ENCODE data around the gene APOC3.

Gene APOC3

DNA sequence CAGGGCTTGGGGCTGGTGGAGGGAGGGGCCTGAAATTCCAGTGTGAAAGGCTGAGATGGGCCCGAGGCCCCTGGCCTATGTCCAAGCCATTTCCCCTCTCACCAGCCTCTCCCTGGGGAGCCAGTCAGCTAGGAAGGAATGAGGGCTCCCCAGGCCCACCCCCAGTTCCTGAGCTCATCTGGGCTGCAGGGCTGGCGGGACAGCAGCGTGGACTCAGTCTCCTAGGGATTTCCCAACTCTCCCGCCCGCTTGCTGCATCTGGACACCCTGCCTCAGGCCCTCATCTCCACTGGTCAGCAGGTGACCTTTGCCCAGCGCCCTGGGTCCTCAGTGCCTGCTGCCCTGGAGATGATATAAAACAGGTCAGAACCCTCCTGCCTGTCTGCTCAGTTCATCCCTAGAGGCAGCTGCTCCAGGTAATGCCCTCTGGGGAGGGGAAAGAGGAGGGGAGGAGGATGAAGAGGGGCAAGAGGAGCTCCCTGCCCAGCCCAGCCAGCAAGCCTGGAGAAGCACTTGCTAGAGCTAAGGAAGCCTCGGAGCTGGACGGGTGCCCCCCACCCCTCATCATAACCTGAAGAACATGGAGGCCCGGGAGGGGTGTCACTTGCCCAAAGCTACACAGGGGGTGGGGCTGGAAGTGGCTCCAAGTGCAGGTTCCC is at the start of gene APOC3:
TSS of gene APOC3 (plus strand) at position 383 of the 659 bp plus-strand sequence. CDS start 676 bp downstream, outside the sequence.
- Mint-ChIP-seq H3K36me3 (ENCODE audit: low read depth) (no peaks in the 10 kb centered on the region), H3K9me3 (no peaks in the 10 kb centered on the region), H3K27me3 (ENCODE audit: low read depth, poor library complexity) (peaks cover 14% of the 10 kb centered on the region), H3K4me3 (no peak within 1 kb of the TSS), H3K4me1 (peaks cover 33% of the 10 kb centered on the region), H3K27ac (no peak within 1 kb of the TSS)
- DNase-seq = no peak
- TF ChIP-seq, protein P1, sequence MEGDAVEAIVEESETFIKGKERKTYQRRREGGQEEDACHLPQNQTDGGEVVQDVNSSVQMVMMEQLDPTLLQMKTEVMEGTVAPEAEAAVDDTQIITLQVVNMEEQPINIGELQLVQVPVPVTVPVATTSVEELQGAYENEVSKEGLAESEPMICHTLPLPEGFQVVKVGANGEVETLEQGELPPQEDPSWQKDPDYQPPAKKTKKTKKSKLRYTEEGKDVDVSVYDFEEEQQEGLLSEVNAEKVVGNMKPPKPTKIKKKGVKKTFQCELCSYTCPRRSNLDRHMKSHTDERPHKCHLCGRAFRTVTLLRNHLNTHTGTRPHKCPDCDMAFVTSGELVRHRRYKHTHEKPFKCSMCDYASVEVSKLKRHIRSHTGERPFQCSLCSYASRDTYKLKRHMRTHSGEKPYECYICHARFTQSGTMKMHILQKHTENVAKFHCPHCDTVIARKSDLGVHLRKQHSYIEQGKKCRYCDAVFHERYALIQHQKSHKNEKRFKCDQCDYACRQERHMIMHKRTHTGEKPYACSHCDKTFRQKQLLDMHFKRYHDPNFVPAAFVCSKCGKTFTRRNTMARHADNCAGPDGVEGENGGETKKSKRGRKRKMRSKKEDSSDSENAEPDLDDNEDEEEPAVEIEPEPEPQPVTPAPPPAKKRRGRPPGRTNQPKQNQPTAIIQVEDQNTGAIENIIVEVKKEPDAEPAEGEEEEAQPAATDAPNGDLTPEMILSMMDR (IDR thresholded peaks at IDR 0.05) = no peak

DNA sequence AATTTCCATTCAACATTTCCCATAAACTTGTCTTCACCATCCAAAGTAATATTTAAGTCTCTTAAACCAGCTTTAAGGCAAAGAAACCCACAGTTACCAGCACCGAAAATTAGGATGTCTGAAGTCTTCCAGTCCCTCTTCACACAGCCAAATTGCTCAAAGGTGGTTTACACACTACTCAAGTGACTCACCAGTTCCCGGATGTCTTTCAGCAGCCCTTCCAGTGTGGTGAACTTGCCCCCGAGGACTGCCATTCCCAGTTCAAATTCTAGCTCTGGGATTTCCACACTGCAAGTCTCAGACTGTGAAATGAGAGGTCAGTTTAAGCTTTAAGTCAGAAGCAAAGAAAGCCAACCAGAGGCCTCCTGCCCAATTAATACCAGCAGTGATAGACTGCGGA is 47.0 kb upstream of the APOC3 start:
- Mint-ChIP-seq H3K27ac (no peak overlapping the region), H3K9me3 (no peaks in the 10 kb centered on the region), H3K4me1 (peaks cover 13% of the 10 kb centered on the region), H3K27me3 (ENCODE audit: low read depth, poor library complexity) (peaks cover 2% of the 10 kb centered on the region), H3K4me3 (no peak overlapping the region), H3K36me3 (ENCODE audit: low read depth) (peaks cover 78% of the 10 kb centered on the region)
- TF ChIP-seq, protein P1 (IDR thresholded peaks at IDR 0.05) = no peak
- no peak for DNase-seq

DNA sequence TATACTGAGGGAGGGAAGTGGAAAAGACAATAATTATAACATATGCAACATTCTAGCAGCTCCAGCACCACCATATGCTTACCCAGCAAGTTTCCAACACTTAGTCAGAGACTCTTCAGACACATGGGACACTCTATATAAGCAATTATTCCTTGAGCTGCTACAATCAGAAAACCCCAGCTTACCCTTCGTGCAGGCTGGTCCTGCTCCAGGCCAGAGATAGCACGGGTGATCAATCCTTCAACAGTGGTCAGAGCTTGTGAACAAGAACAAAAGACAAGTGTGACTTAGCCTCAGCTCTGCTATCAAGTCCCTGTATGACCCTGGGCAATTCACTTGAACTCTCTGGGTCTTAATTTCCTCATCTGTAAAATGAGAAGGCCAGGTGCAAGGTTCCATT is 43.4 kb upstream of the APOC3 start:
- Mint-ChIP-seq H3K27ac (no peak overlapping the region), H3K27me3 (ENCODE audit: low read depth, poor library complexity) (peaks cover 21% of the 10 kb centered on the region), H3K4me3 (peak overlapping the region; percentile 95), H3K9me3 (no peaks in the 10 kb centered on the region), H3K4me1 (peaks cover 25% of the 10 kb centered on the region), H3K36me3 (ENCODE audit: low read depth) (peaks cover 49% of the 10 kb centered on the region)
- TF ChIP-seq, protein P1 (IDR thresholded peaks at IDR 0.05) = no peak
- no peak for DNase-seq

DNA sequence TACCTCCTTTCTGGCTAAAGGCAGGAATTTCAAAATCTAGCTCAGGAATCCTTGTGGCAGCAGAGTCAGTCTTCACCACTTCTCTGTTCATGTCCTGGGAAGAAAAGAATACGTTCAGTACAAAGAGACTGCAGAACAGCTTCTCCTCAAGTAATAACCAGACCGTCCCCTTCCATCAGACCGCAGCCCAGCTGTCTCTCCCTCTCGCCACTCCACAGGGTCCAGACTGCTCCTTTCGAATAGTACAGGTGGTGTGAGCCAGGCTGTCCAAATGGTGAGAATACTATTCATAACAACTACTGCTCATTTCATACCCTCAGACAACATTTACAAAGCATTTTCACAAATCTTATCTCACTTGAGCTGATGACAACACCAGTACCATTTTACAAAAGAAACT is 42.7 kb upstream of the APOC3 start:
- peaks cover 25% of the 10 kb centered on the region for H3K27me3 Mint-ChIP-seq (ENCODE audit: low read depth, poor library complexity)
- DNase-seq = no peak
- H3K9me3 Mint-ChIP-seq = no peaks in the 10 kb centered on the region
- peaks cover 25% of the 10 kb centered on the region for H3K4me1 Mint-ChIP-seq
- peaks cover 43% of the 10 kb centered on the region for H3K36me3 Mint-ChIP-seq (ENCODE audit: low read depth)
- H3K4me3 Mint-ChIP-seq = peak overlapping the region; percentile 95
- TF ChIP-seq, protein P1 (IDR thresholded peaks at IDR 0.05) = no peak
- no peak overlapping the region for H3K27ac Mint-ChIP-seq

DNA sequence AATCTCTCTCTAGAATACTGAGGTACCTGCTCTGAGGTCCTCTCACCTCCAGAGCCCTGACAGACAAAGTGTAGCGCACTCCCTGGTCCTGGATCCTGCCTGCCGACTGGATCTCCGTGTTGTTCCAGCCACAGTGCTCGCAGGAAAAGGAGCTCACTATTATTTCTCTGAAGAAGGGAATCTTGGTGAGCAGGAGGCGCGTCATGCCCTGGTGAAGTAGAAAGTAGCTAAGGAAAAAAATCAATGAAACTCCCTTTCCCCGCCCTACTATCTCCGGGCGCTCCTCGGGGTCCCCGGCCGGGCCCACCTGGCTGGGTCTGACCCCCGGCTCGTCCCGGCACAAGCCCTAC is 42.3 kb upstream of the APOC3 start:
- Mint-ChIP-seq H3K4me1 (peaks cover 27% of the 10 kb centered on the region), H3K4me3 (peak overlapping the region; percentile 95), H3K27me3 (ENCODE audit: low read depth, poor library complexity) (peaks cover 25% of the 10 kb centered on the region), H3K9me3 (no peaks in the 10 kb centered on the region), H3K36me3 (ENCODE audit: low read depth) (peaks cover 38% of the 10 kb centered on the region), H3K27ac (no peak overlapping the region)
- TF ChIP-seq, protein P1 (IDR thresholded peaks at IDR 0.05) = no peak
- no peak for DNase-seq
